Measurements from ENCODE around the gene APLP2. TPM values are rescaled to one million over a fixed set of nuclear protein-coding genes. Genes with fewer than 3 reads are reported as not detected.
"Not testable (repeated sequence)": the region's sequence is repeated elsewhere in the genome, so short reads cannot be mapped to it uniquely, and the experiment has no call there.

Gene APLP2
- 285 TPM for polyA plus RNA-seq (2013)

DNA sequence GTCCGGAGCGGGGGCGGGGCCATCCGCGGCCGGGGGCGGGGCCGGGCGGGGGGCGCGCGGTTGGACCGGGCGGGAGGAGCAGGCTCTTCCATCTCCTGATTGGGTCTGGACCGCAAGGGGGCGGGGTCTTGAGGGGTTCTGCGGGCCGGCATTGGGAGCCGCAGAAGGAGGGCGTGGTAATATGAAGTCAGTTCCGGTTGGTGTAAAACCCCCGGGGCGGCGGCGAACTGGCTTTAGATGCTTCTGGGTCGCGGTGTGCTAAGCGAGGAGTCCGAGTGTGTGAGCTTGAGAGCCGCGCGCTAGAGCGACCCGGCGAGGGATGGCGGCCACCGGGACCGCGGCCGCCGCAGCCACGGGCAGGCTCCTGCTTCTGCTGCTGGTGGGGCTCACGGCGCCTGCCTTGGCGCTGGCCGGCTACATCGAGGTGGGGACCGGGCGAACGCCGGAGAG, at the start of gene APLP2:
Gene APLP2, plus strand, starts transcription at position 236 of the 450 bp plus-strand sequence. Its CDS starts 84 bp downstream, at position 320.
- H3K27me3 ChIP-seq (replicated peaks in 2 of 5; ENCODE audit: control insufficient read depth in 4 of 5, insufficient read depth in 5 of 5, low read length in 4 of 5) = no peaks in the 10 kb centered on the region
- peak; percentile 98 to 99 (median 99) for DNase-seq
- H3K4me1 ChIP-seq (ENCODE audit: control extremely low read depth in 1 of 4, control insufficient read depth in 4 of 4, insufficient read depth in 4 of 4, low read length in 3 of 4) = peaks cover under 1 to 35% (median 29%) of the 10 kb centered on the region in 4 experiments
- H3K4me3 ChIP-seq (ENCODE audit: control insufficient read depth in 1 of 7, extremely low read depth in 1 of 7, insufficient read depth in 4 of 7, low read depth in 2 of 7, low read length in 6 of 7) = peak within 1 kb of the TSS; percentile 75 to 99 (median 89)
- no peaks in the 10 kb centered on the region for H3K9me3 ChIP-seq (ENCODE audit: control extremely low read depth in 1 of 5, control insufficient read depth in 4 of 5, insufficient read depth in 2 of 5, low read depth in 1 of 5, low read length in 4 of 5)
- ChIA-PET POLR2A (interaction anchor here (0.5 to 3.0 kb wide), 7 partner anchors 50 to 163 kb away, joined by 3 to 30 read pairs (median 3); partner anchors contain the start of gene PRDM10), CTCF (interaction anchor here (3.3 kb wide), 1 partner anchor 61 kb away, joined by 16 read pairs; no protein-coding TSS in a partner anchor)
- WGBS (ENCODE audit: insufficient coverage) = 0% methylated on average over 34 of the region's 51 CpGs
- H3K36me3 ChIP-seq (ENCODE audit: control insufficient read depth in 4 of 4, insufficient read depth in 4 of 4, low read length in 3 of 4) = no peaks in the 10 kb centered on the region
- H3K27ac ChIP-seq (ENCODE audit: insufficient read depth in 1 of 2, low read depth in 1 of 2, low read length in 2 of 2, poor library complexity in 1 of 2, severe bottlenecking in 2 of 2) = peak within 1 kb of the TSS; percentile 74 to 82

DNA sequence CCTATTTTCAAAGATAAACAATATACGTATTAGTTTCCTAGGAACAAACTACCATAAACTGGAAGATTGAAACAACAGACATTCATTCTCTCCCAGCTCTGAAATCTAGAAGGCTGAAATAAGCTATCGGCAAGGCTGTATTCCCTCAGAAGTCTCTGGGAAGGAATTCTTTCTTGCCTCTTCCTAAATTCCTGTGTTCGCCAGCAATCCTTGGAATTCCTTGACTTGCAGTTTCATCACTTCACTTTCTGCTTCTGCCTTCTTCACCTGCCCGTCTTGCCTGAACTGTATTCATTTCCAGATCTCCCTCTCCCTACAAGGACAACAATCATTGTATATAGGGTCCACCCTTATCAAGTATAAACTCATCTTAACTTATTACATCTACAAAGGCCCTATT, 49.4 kb upstream of the APLP2 start:
- Histone ChIP-seq H3K27ac (ENCODE audit: insufficient read depth in 1 of 2, low read depth in 1 of 2, low read length in 2 of 2, poor library complexity in 1 of 2, severe bottlenecking in 2 of 2) (no peak overlapping the region), H3K9me3 (ENCODE audit: control extremely low read depth in 1 of 5, control insufficient read depth in 4 of 5, insufficient read depth in 2 of 5, low read depth in 1 of 5, low read length in 4 of 5) (no peaks in the 10 kb centered on the region), H3K4me3 (ENCODE audit: control insufficient read depth in 1 of 7, extremely low read depth in 1 of 7, insufficient read depth in 4 of 7, low read depth in 2 of 7, low read length in 6 of 7) (no peak overlapping the region), H3K27me3 (replicated peaks in 2 of 5; ENCODE audit: control insufficient read depth in 4 of 5, insufficient read depth in 5 of 5, low read length in 4 of 5) (no peaks in the 10 kb centered on the region), H3K4me1 (ENCODE audit: control extremely low read depth in 1 of 4, control insufficient read depth in 4 of 4, insufficient read depth in 4 of 4, low read length in 3 of 4) (no peaks in the 10 kb centered on the region), H3K36me3 (ENCODE audit: control insufficient read depth in 4 of 4, insufficient read depth in 4 of 4, low read length in 3 of 4) (no peaks in the 10 kb centered on the region)
- WGBS (ENCODE audit: insufficient coverage) = 100% methylated on average over 4 of the region's 4 CpGs
- ChIA-PET POLR2A (no interaction called here), CTCF (interaction anchor here (1.7 kb wide), 1 partner anchor 44 kb away, joined by 4 read pairs; no protein-coding TSS in a partner anchor)
- DNase-seq = no peak

DNA sequence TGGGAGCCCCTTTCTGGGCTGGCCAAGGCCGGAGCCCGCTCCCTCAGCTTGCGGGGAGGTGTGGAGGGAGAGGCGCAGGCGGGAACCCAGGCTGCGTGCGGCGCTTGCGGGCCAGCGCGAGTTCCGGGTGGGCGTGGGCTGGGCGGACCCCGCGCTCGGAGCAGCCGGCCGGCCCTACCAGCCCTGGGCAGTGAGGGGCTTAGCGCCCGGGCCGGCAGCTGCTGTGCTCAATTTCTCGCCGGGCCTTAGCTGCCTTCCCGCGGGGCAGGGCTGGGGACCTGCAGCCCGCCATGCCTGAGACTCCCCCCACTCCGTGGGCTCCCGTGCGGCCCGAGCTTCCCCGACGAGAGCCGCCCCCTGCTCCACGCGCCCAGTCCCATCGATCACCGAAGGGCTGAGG, 48.1 kb upstream of the APLP2 start:
- POLR2A ChIA-PET; DNase-seq; H3K36me3 ChIP-seq (ENCODE audit: control insufficient read depth in 4 of 4, insufficient read depth in 4 of 4, low read length in 3 of 4); H3K9me3 ChIP-seq (ENCODE audit: control extremely low read depth in 1 of 5, control insufficient read depth in 4 of 5, insufficient read depth in 2 of 5, low read depth in 1 of 5, low read length in 4 of 5); H3K4me1 ChIP-seq (ENCODE audit: control extremely low read depth in 1 of 4, control insufficient read depth in 4 of 4, insufficient read depth in 4 of 4, low read length in 3 of 4); H3K27me3 ChIP-seq (replicated peaks in 2 of 5; ENCODE audit: control insufficient read depth in 4 of 5, insufficient read depth in 5 of 5, low read length in 4 of 5); H3K4me3 ChIP-seq (ENCODE audit: control insufficient read depth in 1 of 7, extremely low read depth in 1 of 7, insufficient read depth in 4 of 7, low read depth in 2 of 7, low read length in 6 of 7); H3K27ac ChIP-seq (ENCODE audit: insufficient read depth in 1 of 2, low read depth in 1 of 2, low read length in 2 of 2, poor library complexity in 1 of 2, severe bottlenecking in 2 of 2): not testable (repeated sequence)
- WGBS (ENCODE audit: insufficient coverage) = 97% methylated on average over 27 of the region's 38 CpGs
- CTCF ChIA-PET = interaction anchor here (1.0 to 1.7 kb wide), 2 partner anchors 12 to 42 kb away, joined by 3 to 4 read pairs; no protein-coding TSS in a partner anchor

DNA sequence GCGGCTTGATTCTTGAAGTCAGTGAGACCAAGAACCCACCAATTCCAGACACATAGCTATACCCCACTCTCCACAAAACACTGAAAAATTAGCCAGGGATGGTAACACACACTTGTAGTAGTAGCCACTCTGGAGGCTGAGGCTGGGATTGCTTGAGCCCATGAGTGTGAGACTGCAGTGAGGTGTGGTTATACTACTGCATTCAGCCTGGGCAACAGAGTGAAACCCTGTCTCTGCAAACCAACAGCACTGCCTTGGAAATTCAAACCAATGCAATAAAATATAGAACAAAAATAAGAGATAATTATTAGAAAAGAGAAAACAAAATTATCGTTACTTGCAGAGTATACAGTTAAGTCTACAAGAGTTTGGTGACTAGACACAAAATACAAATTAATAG, 46.9 kb upstream of the APLP2 start:
- H3K4me3 ChIP-seq (ENCODE audit: control insufficient read depth in 1 of 7, extremely low read depth in 1 of 7, insufficient read depth in 4 of 7, low read depth in 2 of 7, low read length in 6 of 7) = no peak overlapping the region
- WGBS (ENCODE audit: insufficient coverage) = no CpG with 5 or more reads among the region's 2 CpGs
- H3K27me3 ChIP-seq (replicated peaks in 2 of 5; ENCODE audit: control insufficient read depth in 4 of 5, insufficient read depth in 5 of 5, low read length in 4 of 5) = no peaks in the 10 kb centered on the region
- H3K27ac ChIP-seq (ENCODE audit: insufficient read depth in 1 of 2, low read depth in 1 of 2, low read length in 2 of 2, poor library complexity in 1 of 2, severe bottlenecking in 2 of 2) = no peak overlapping the region
- POLR2A ChIA-PET = interaction anchor here (0.6 kb wide), 1 partner anchor 44 kb away, joined by 4 read pairs; no protein-coding TSS in a partner anchor
- CTCF ChIA-PET = interaction anchor here (0.5 to 1.3 kb wide), 2 partner anchors 8 to 12 kb away, joined by 3 read pairs; no protein-coding TSS in a partner anchor
- no peaks in the 10 kb centered on the region for H3K36me3 ChIP-seq (ENCODE audit: control insufficient read depth in 4 of 4, insufficient read depth in 4 of 4, low read length in 3 of 4)
- DNase-seq = no peak
- H3K9me3 ChIP-seq (ENCODE audit: control extremely low read depth in 1 of 5, control insufficient read depth in 4 of 5, insufficient read depth in 2 of 5, low read depth in 1 of 5, low read length in 4 of 5) = no peaks in the 10 kb centered on the region
- no peaks in the 10 kb centered on the region for H3K4me1 ChIP-seq (ENCODE audit: control extremely low read depth in 1 of 4, control insufficient read depth in 4 of 4, insufficient read depth in 4 of 4, low read length in 3 of 4)

DNA sequence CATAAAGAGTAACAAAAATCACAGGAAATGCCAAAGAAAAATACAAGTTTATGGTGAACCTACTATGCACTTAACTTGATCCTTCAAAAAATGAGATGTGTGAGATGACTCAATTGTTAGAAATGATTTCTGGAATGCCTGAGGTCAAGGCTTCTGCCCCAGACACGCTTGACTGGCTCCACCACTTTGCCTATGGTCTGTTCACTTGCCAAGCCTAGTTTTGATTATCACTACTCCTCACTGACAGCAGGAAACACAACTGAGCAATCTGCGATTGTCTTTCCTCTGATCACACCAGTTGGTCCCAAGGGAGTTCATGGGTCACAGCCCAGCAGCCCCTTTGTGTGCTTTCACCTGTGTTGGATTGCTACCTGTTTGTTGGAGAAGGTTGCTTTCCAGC, 46.5 kb upstream of the APLP2 start:
- Histone ChIP-seq H3K4me1 (ENCODE audit: control extremely low read depth in 1 of 4, control insufficient read depth in 4 of 4, insufficient read depth in 4 of 4, low read length in 3 of 4) (no peaks in the 10 kb centered on the region), H3K27ac (ENCODE audit: insufficient read depth in 1 of 2, low read depth in 1 of 2, low read length in 2 of 2, poor library complexity in 1 of 2, severe bottlenecking in 2 of 2) (no peak overlapping the region), H3K27me3 (replicated peaks in 2 of 5; ENCODE audit: control insufficient read depth in 4 of 5, insufficient read depth in 5 of 5, low read length in 4 of 5) (no peaks in the 10 kb centered on the region), H3K4me3 (ENCODE audit: control insufficient read depth in 1 of 7, extremely low read depth in 1 of 7, insufficient read depth in 4 of 7, low read depth in 2 of 7, low read length in 6 of 7) (no peak overlapping the region), H3K9me3 (ENCODE audit: control extremely low read depth in 1 of 5, control insufficient read depth in 4 of 5, insufficient read depth in 2 of 5, low read depth in 1 of 5, low read length in 4 of 5) (no peaks in the 10 kb centered on the region), H3K36me3 (ENCODE audit: control insufficient read depth in 4 of 4, insufficient read depth in 4 of 4, low read length in 3 of 4) (no peaks in the 10 kb centered on the region)
- ChIA-PET POLR2A (interaction anchor here (0.6 kb wide), 1 partner anchor 43 kb away, joined by 4 read pairs; no protein-coding TSS in a partner anchor), CTCF (interaction anchor here (0.5 to 1.3 kb wide), 2 partner anchors 9 to 11 kb away, joined by 3 read pairs; no protein-coding TSS in a partner anchor)
- no CpG with 5 or more reads among the region's 2 CpGs for WGBS (ENCODE audit: insufficient coverage)
- no peak for DNase-seq

DNA sequence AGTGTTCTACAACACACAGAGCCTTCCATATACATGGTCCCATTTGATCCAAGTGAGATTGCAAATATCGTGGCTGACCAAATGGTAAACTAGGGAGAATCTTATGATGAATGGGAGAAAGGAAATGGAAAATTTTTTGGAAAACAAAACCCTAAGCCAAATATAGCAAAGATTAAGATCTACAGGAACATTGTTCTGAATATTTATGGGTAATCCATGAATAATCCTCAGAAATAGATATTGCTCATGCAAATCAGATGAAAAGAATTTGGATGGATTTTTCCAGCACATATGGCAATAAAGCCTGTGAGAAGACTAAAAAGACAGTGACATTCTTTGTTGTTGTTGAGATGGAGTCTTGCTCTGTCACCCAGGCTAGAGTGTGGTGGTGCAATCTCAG, 45.3 kb upstream of the APLP2 start:
- CTCF ChIA-PET = interaction anchor here (1.6 kb wide), 1 partner anchor 10 kb away, joined by 4 read pairs; no protein-coding TSS in a partner anchor
- H3K27me3 ChIP-seq (replicated peaks in 2 of 5; ENCODE audit: control insufficient read depth in 4 of 5, insufficient read depth in 5 of 5, low read length in 4 of 5) = no peaks in the 10 kb centered on the region
- no peak overlapping the region for H3K27ac ChIP-seq (ENCODE audit: insufficient read depth in 1 of 2, low read depth in 1 of 2, low read length in 2 of 2, poor library complexity in 1 of 2, severe bottlenecking in 2 of 2)
- no peaks in the 10 kb centered on the region for H3K9me3 ChIP-seq (ENCODE audit: control extremely low read depth in 1 of 5, control insufficient read depth in 4 of 5, insufficient read depth in 2 of 5, low read depth in 1 of 5, low read length in 4 of 5)
- no peaks in the 10 kb centered on the region for H3K4me1 ChIP-seq (ENCODE audit: control extremely low read depth in 1 of 4, control insufficient read depth in 4 of 4, insufficient read depth in 4 of 4, low read length in 3 of 4)
- no peaks in the 10 kb centered on the region for H3K36me3 ChIP-seq (ENCODE audit: control insufficient read depth in 4 of 4, insufficient read depth in 4 of 4, low read length in 3 of 4)
- no CpG with 5 or more reads among the region's 1 CpG for WGBS (ENCODE audit: insufficient coverage)
- POLR2A ChIA-PET = no interaction called here
- no peak for DNase-seq
- H3K4me3 ChIP-seq (ENCODE audit: control insufficient read depth in 1 of 7, extremely low read depth in 1 of 7, insufficient read depth in 4 of 7, low read depth in 2 of 7, low read length in 6 of 7) = no peak overlapping the region

DNA sequence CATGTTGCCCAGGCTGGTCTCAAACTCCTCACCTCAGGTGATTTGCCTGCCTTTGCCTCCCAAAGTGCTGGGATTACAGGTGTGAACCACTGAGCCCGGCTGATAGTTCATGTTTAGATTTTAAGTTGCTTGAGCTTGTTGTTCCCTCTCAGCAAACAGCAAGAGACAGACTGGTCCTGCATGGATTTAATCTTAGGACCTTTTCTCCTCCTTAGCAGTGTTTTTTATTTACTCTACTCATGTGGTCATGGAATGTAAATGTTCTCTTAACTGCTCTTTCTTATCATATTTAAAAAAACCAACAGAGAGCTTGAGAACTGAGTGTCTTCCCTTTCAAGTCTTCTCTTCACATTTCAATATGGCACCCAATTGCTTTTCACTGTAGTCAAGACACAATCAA, 44.3 kb upstream of the APLP2 start:
- H3K27me3 ChIP-seq (replicated peaks in 2 of 5; ENCODE audit: control insufficient read depth in 4 of 5, insufficient read depth in 5 of 5, low read length in 4 of 5) = no peaks in the 10 kb centered on the region
- POLR2A ChIA-PET = no interaction called here
- CTCF ChIA-PET = interaction anchor here (1.3 to 1.6 kb wide), 2 partner anchors 8 to 11 kb away, joined by 3 to 4 read pairs; no protein-coding TSS in a partner anchor
- no peak for DNase-seq
- no CpG with 5 or more reads among the region's 1 CpG for WGBS (ENCODE audit: insufficient coverage)
- H3K4me3 ChIP-seq (ENCODE audit: control insufficient read depth in 1 of 7, extremely low read depth in 1 of 7, insufficient read depth in 4 of 7, low read depth in 2 of 7, low read length in 6 of 7) = no peak overlapping the region
- no peaks in the 10 kb centered on the region for H3K9me3 ChIP-seq (ENCODE audit: control extremely low read depth in 1 of 5, control insufficient read depth in 4 of 5, insufficient read depth in 2 of 5, low read depth in 1 of 5, low read length in 4 of 5)
- no peaks in the 10 kb centered on the region for H3K36me3 ChIP-seq (ENCODE audit: control insufficient read depth in 4 of 4, insufficient read depth in 4 of 4, low read length in 3 of 4)
- H3K4me1 ChIP-seq (ENCODE audit: control extremely low read depth in 1 of 4, control insufficient read depth in 4 of 4, insufficient read depth in 4 of 4, low read length in 3 of 4) = no peaks in the 10 kb centered on the region
- H3K27ac ChIP-seq (ENCODE audit: insufficient read depth in 1 of 2, low read depth in 1 of 2, low read length in 2 of 2, poor library complexity in 1 of 2, severe bottlenecking in 2 of 2) = no peak overlapping the region
